SK-N-SH (cell line): ENCODE results near the gene EFCAB6.

Experiments used
- CTCF ChIP-seq: fragments of 200-600 bp; sonication (generic); IDR thresholded peaks from 2 replicates; pipeline ENCODE4 v1.6.1; 2017; ENCODE audit warnings: antibody characterized with exemption, mild to moderate bottlenecking, moderate library complexity
- EP300 ChIP-seq, 2 experiments: IDR thresholded peaks; 2 replicates each; pipeline versions ENCODE4 v1.4.0 to v1.6.1; 2012; ENCODE audit warnings: borderline replicate concordance in 1 of 2, low read depth in 1 of 2, low read length in 1 of 2
- GABPA ChIP-seq: IDR thresholded peaks from 2 replicates; pipeline ENCODE4 v1.4.0; 2012; ENCODE audit warnings: low read depth, mild to moderate bottlenecking
- MEF2A ChIP-seq: IDR thresholded peaks from 2 replicates; pipeline ENCODE4 v1.4.0; 2012; ENCODE audit warnings: low read depth, borderline replicate concordance
- POLR2AphosphoS5 ChIP-seq: IDR thresholded peaks from 2 replicates; pipeline ENCODE4 v1.6.1; 2012; ENCODE audit warnings: low read depth, low read length
- REST ChIP-seq: IDR thresholded peaks from 2 replicates; pipeline ENCODE4 v1.6.1; 2012; ENCODE audit warnings: mild to moderate bottlenecking, low read depth, low read length, moderate library complexity
- SIN3A ChIP-seq: IDR thresholded peaks from 2 replicates; pipeline ENCODE4 v1.6.1; 2012; ENCODE audit warnings: low read depth, mild to moderate bottlenecking, low read length, moderate library complexity, borderline replicate concordance
- TCF12 ChIP-seq: IDR thresholded peaks from 2 replicates; pipeline ENCODE4 v1.4.0; 2012

- TF ChIP-seq POLR2AphosphoS5 (no peak), GABPA (no peak), CTCF (no peak), REST (no peak), EP300 (IDR thresholded peaks at IDR 0.05; ENCODE audit: borderline replicate concordance in 1 of 2, low read depth in 1 of 2, low read length in 1 of 2) (no peak), TCF12 (no peak), SIN3A (no peak), MEF2A (no peak)
Measured at GRCh38 chr22:43534916-43535315, 277.2 kb downstream of the EFCAB6 start.
